Gastrocnemius medialis (tissue), 4 donors: Measurements from ENCODE around the gene PSKH1.

Source experiments
- CTCF ChIP-seq, 5 experiments: fragments of 450-650 bp in 3 of 5; fragments of 200-600 bp in 2 of 5; sonication (generic) in 2 of 5; IDR thresholded peaks in 4 of 5; conservative IDR thresholded peaks in 1 of 5; 1 replicate in 4 of 5; 2 replicates in 1 of 5; pipeline ENCODE4 v1.5.1; 2016 to 2019; ENCODE audit warnings: antibody characterized with exemption in 5 of 5, mild to moderate bottlenecking in 3 of 5, moderate library complexity in 3 of 5
- POLR2A ChIP-seq, 2 donors: fragments of 450-650 bp; IDR thresholded peaks; one replicate each; pipeline ENCODE4 v1.6.1; 2017; ENCODE audit warnings: antibody characterized with exemption in 2 of 2, mild to moderate bottlenecking in 2 of 2, moderate library complexity in 2 of 2

GRCh38 chr16:67962135-67962534 lies 69.1 kb downstream of the PSKH1 start:
- TF ChIP-seq POLR2A (IDR thresholded peaks at IDR 0.05) = no peak
- no peak for TF ChIP-seq CTCF (IDR thresholded peaks at IDR 0.05 in 4 of 5, conservative IDR thresholded peaks at IDR 0.05 in 1 of 5)
